Measurements from ENCODE around the gene ZNF469. TPM values are rescaled to one million over a fixed set of nuclear protein-coding genes. Genes with fewer than 3 reads are reported as not detected.

The ZNF469 gene
- total and polyA plus RNA-seq, 4 donors: 0.38 to 5.2 (median 1.2) TPM

Other genes with a start within 250 kb of the ZNF469 start
- 1 to 10 TPM; 4.1 to 8.8 TPM for gene ZFPM1, start 70.3 kb downstream of the ZNF469 start, total RNA-seq
- 1 to 10 TPM in 1 of 2 donors, under 1 TPM in 1; 0.88 to 2.0 TPM for gene ZFPM1, start 70.3 kb downstream of the ZNF469 start, polyA plus RNA-seq
- 10 to 100 TPM; 37.7 to 38.5 TPM for gene ZC3H18, start 187.4 kb downstream of the ZNF469 start, total RNA-seq
- gene ZC3H18, start 187.4 kb downstream of the ZNF469 start, polyA plus RNA-seq: 10 to 100 TPM; 12.4 to 19.3 TPM